Stimulated activated effector memory CD8-positive, alpha-beta T cell treated with anti-CD3 and anti-CD28 coated beads, Interleukin-12 subunit alpha, Interleukin-12 subunit beta, amount 100 ng/mL, for 72 hours (primary cell): ENCODE results near the gene B3GALT5.
"Not testable (repeated sequence)": the region's sequence is repeated elsewhere in the genome, so short reads cannot be mapped to it uniquely, and the experiment has no call there.

Source experiments
- ATAC-seq: fragments of 150-1000 bp; cut with Tn5 transposase; 2 replicates; pipeline ENCODE4 v1.10.0; 2021
- DNase-seq, 2 donors: peaks; one replicate each; pipeline ENCODE4 v3.0.0; 2021 to 2022; ENCODE audit warnings: low spot score in 2 of 2
- H3K27ac Mint-ChIP-seq: one replicate; pipeline ENCODE4 v1.8.0; 2022; ENCODE audit warnings: mild to moderate bottlenecking, mixed read lengths
- H3K36me3 Mint-ChIP-seq: one replicate; pipeline ENCODE4 v1.8.0; 2022; ENCODE audit warnings: mild to moderate bottlenecking, mixed read lengths
- H3K4me1 Mint-ChIP-seq: one replicate; pipeline ENCODE4 v1.8.0; 2022; ENCODE audit warnings: mixed read lengths
- H3K4me3 Mint-ChIP-seq: one replicate; pipeline ENCODE4 v1.8.0; 2022; ENCODE audit warnings: mild to moderate bottlenecking, mixed read lengths
- H3K9me3 Mint-ChIP-seq: one replicate; pipeline ENCODE4 v1.8.0; 2022; ENCODE audit warnings: mixed read lengths

Gene B3GALT5

DNA sequence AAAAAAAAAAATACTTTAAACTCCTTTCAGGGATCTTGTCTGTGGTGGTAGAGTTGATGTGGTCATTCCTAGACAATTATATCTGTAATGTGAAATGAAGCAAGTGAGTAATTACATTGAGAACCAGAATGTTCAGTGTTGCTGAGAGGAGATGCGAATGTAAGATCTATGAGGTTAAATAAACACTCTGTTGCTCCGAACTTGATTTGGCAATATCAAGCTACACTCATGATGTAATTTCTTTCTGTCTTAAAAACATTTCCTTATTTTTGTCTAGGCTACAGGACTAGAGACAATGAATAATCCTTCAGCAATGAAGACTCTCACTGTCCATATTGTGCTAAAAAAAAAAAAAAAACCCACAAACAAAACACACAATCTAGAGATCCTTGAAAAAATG lies 69.1 kb downstream of the B3GALT5 start:
- H3K4me1 Mint-ChIP-seq, result no peaks in the 10 kb centered on the region
- H3K27ac Mint-ChIP-seq, result no peak overlapping the region
- no peak for DNase-seq
- no peak for ATAC-seq
- no peaks in the 10 kb centered on the region for H3K36me3 Mint-ChIP-seq
- no peaks in the 10 kb centered on the region for H3K9me3 Mint-ChIP-seq
- H3K4me3 Mint-ChIP-seq, result no peak overlapping the region

DNA sequence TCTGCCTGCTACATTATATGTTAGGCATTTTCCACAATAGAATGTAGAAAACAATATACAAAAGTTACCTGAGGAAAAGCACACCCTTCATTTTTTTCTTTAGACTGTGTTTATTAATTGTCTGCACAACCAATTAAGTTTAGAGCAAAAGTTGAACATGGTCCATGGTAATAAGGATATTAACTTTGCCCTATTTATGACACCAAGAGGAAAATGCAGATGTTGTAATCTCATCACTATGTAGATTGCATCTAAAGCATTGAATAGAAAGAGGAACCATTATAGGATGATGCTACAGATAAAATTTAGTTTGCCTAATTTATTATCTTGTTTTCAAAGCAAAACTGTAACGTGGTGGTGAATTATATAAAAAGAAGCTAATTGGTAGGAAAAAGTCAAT lies 72.5 kb downstream of the B3GALT5 start:
- ATAC-seq (no peak), DNase-seq (no peak)
- H3K36me3 Mint-ChIP-seq, result no peaks in the 10 kb centered on the region
- H3K4me3 Mint-ChIP-seq, result no peak overlapping the region
- H3K9me3 Mint-ChIP-seq, result no peaks in the 10 kb centered on the region
- no peaks in the 10 kb centered on the region for H3K4me1 Mint-ChIP-seq
- H3K27ac Mint-ChIP-seq, result no peak overlapping the region

DNA sequence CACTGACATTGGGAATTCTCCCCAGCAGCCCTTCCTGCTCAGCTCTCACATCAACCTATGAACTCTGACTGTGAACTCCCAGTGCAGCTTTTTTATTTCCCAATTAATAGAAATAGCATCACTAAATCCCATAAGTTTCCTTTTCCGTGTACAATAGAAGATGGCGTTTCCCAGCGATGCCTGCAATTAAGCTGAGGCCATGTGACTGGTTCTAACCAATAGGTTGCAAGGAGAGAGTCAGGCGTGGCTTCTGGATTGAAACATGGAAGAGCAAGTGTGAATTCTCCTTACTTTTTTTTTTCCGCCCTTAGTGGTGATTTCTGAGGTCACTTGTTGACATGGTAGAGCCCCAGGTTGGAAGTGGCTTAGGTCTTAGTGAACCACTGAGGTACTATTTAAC lies 73.3 kb downstream of the B3GALT5 start:
- no peaks in the 10 kb centered on the region for H3K9me3 Mint-ChIP-seq
- H3K4me3 Mint-ChIP-seq, result no peak overlapping the region
- no peak overlapping the region for H3K27ac Mint-ChIP-seq
- no peaks in the 10 kb centered on the region for H3K36me3 Mint-ChIP-seq
- no peak for ATAC-seq
- no peaks in the 10 kb centered on the region for H3K4me1 Mint-ChIP-seq
- no peak for DNase-seq

DNA sequence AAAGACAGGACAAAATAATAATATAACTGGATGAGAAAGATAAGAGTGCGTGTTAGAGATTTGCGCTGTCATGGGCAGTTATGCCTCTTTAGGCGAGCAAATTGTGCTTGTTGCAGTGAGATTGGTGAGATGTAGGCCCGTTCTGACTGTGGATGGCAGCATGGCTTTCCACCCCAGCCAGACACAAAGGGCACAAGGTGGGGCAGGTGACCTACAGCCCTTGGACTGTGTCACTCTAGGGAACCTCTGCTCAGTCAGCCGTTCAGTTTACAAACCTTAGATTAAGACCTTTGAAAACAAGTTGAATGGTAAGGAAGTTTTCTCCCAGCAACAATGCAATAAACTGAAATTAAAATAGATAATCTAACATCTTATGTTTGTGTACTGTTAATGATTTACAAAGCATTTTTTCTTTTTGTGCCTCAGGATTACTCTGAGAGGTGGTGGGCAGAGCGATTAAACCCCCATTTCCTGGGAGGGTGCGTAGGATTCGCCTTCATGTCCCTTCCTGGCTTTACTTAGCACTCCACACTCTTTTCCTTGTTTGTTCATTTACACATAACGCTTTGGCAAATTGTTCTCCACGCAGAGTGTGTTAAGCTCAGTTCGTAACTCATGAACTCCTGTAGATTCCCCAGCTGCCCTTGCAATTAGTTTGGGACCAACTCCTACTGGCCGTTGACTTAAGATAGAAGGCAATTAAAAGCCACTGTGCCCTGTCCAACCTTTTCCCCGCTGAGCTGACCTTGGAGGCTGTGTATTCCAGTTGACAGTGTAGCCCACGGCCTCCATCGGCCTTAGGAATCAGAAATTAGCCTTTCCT lies 74.1 kb downstream of the B3GALT5 start:
- Mint-ChIP-seq H3K27ac (no peak overlapping the region), H3K36me3 (no peaks in the 10 kb centered on the region), H3K4me1 (no peaks in the 10 kb centered on the region), H3K4me3 (no peak overlapping the region), H3K9me3 (no peaks in the 10 kb centered on the region)
- ATAC-seq, result no peak
- DNase-seq, result no peak

DNA sequence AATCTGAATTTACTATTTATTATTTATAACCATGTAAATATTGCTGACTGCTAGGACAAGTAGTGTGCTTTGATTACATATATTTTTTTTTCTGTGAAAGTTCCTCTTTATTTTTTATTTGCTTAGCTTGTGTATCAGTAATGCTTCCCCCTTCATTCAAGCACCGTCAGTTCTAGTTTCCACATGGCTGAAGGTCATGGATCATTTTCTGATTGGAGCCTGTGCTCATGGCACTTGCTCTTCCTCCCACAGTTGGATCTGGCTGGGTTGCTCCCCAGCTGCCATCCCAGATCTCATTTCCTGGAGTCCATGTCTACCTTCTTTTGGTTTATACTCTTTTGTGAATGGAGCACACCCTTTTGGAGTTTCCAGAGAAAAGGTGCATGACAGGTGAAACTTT lies 75.3 kb downstream of the B3GALT5 start:
- no peak overlapping the region for H3K4me3 Mint-ChIP-seq
- ATAC-seq (no peak), DNase-seq (no peak)
- H3K9me3 Mint-ChIP-seq, result no peaks in the 10 kb centered on the region
- no peak overlapping the region for H3K27ac Mint-ChIP-seq
- no peaks in the 10 kb centered on the region for H3K4me1 Mint-ChIP-seq
- H3K36me3 Mint-ChIP-seq, result no peaks in the 10 kb centered on the region

DNA sequence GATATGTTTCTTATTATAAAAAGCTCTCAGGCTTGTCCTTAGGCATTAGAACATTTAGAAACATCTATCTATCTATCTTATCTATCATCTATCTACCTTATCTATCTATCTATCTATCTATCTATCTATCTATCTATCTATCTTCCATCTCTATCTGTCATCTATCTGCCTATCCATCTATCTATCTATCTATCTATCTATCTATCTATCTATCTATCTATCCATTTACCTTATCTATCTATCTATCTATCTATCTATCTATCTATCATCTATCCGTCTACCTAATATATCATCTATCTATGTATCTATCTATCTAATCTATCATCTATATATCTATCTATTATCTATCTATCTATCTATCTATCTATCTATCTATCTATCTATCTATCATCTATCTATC lies 77.1 kb downstream of the B3GALT5 start:
- not testable (repeated sequence) for DNase-seq, H3K9me3 Mint-ChIP-seq, ATAC-seq, H3K4me3 Mint-ChIP-seq, H3K27ac Mint-ChIP-seq, H3K36me3 Mint-ChIP-seq, H3K4me1 Mint-ChIP-seq

DNA sequence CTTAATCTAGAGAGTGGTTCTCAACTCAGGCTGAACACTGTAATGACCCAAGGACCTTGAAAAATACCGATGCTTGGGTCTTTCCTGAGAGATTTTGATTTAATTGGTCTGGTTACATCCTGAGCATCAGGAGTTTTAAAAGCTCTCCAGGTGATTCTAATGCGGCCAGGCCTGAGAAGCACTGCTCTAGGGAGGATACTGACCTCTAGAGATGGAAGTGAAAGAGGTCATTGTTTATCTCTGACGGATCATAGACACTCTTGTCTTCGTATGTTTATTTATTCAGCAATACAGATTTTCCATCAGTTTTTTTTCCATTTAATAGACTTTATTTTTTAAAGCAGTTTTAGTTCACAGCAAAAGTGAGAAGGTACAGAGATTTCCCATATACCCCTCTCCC lies 77.7 kb downstream of the B3GALT5 start:
- DNase-seq, result no peak
- peaks cover 3% of the 10 kb centered on the region for H3K9me3 Mint-ChIP-seq
- H3K4me3 Mint-ChIP-seq, result no peak overlapping the region
- no peaks in the 10 kb centered on the region for H3K4me1 Mint-ChIP-seq
- H3K36me3 Mint-ChIP-seq, result no peaks in the 10 kb centered on the region
- H3K27ac Mint-ChIP-seq, result no peak overlapping the region
- ATAC-seq, result no peak

DNA sequence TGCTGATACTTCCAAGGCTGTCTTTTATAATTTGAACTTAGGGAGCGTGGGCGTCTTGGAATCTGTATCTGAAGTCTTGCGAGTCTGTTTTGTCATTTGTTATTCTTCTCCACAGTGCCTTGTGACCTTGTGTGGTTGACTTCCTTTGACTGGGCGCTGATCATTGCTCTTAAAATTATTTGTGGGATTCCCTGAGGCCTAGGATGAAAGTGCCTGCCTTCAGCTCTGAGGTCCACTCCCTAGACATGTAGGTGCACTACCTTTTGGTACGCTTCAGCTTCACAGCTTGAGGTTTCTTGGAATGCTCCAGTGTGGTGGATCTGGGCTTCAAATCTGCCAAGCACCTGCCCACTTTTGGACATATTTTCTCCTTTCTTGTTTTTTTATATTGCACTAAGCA lies 82.0 kb downstream of the B3GALT5 start:
- peaks cover 3% of the 10 kb centered on the region for H3K9me3 Mint-ChIP-seq
- ATAC-seq (no peak), DNase-seq (no peak)
- no peak overlapping the region for H3K27ac Mint-ChIP-seq
- H3K4me1 Mint-ChIP-seq, result no peaks in the 10 kb centered on the region
- no peaks in the 10 kb centered on the region for H3K36me3 Mint-ChIP-seq
- no peak overlapping the region for H3K4me3 Mint-ChIP-seq

DNA sequence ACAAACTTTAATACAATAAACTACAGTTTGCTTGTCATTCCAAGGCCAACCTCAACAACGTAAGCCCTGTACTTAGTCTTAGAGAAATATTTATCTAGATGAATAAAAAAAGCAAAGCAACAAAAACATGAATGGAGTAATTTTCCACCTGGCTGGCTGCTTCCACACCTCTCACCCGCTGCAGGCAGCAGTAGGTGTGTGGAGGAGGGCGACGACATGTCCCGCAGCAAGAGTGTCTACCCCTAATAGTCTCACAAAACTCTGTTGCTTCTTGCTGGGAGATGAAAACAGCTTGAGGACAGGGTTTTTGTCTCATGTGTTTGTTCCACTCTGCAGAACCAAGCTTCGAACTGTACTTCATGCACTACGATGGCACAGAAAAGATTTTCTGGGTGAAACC lies 83.5 kb downstream of the B3GALT5 start:
- no peak for ATAC-seq
- Mint-ChIP-seq H3K9me3 (peaks cover 3% of the 10 kb centered on the region), H3K4me3 (no peak overlapping the region), H3K27ac (no peak overlapping the region), H3K4me1 (no peaks in the 10 kb centered on the region), H3K36me3 (no peaks in the 10 kb centered on the region)
- no peak for DNase-seq

DNA sequence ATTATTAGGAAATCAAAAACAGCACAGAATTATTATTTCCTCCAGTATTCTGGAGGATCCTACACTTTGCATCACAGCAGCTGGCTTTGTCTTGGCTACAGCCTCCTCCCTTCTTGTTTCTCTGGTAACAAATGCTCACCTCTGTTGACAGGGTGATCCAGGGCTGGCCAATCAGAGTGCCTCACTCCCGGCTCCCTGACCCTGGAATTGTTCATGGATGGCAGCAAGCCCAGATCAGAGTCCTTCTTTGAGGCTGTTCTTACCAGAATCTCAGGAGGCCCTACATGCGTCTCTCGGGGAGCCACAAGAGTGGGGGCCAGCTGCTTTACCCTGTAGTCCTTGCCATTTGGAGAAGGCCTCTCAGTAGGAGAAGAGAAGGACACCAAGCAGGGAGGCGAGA lies 83.9 kb downstream of the B3GALT5 start:
- no peak overlapping the region for H3K4me3 Mint-ChIP-seq
- no peak overlapping the region for H3K27ac Mint-ChIP-seq
- peaks cover 3% of the 10 kb centered on the region for H3K9me3 Mint-ChIP-seq
- ATAC-seq, result no peak
- H3K4me1 Mint-ChIP-seq, result no peaks in the 10 kb centered on the region
- no peaks in the 10 kb centered on the region for H3K36me3 Mint-ChIP-seq
- no peak for DNase-seq

DNA sequence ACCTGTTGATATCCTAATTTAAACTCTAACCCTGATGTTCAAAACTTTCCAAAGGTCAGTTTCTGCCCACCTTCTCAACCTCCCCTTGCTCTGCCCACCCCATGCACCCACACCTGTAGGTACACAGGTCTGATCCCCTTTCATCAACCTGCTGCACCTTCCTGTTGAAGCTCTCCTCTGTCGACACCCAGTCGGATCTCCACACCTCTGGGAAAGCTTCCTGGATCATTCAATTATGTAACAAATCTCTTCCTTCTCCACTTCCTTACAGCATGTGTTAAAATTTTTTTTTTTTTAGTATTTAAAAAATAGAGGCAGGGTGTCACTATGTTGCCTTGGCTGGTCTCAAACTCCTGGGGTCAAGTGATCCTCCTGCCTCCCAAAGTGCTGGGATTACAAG lies 87.6 kb downstream of the B3GALT5 start:
- ATAC-seq (no peak), DNase-seq (no peak)
- H3K36me3 Mint-ChIP-seq, result no peaks in the 10 kb centered on the region
- no peaks in the 10 kb centered on the region for H3K4me1 Mint-ChIP-seq
- no peak overlapping the region for H3K27ac Mint-ChIP-seq
- no peaks in the 10 kb centered on the region for H3K9me3 Mint-ChIP-seq
- no peak overlapping the region for H3K4me3 Mint-ChIP-seq

DNA sequence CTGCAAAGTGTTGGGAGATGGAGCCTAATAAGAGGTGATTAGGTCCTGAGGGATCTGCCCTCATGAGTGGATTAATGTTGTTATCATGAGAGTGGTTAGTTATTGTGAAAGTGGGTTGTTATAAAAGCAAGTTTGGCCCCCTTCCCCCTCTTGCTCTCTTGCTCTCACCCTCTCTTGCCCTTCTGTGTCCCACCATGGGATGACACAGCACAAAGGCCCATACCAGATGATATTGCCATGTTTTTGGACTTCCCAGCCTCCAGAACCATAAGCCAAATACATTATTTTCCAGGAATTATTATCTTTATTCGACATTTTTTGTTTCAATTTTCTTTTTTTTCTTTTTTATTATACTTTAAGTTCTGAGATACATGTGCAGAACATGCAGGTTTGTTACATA lies 90.8 kb downstream of the B3GALT5 start:
- Mint-ChIP-seq H3K4me3 (no peak overlapping the region), H3K4me1 (no peaks in the 10 kb centered on the region), H3K27ac (no peak overlapping the region), H3K36me3 (no peaks in the 10 kb centered on the region), H3K9me3 (no peaks in the 10 kb centered on the region)
- DNase-seq (no peak), ATAC-seq (no peak)

DNA sequence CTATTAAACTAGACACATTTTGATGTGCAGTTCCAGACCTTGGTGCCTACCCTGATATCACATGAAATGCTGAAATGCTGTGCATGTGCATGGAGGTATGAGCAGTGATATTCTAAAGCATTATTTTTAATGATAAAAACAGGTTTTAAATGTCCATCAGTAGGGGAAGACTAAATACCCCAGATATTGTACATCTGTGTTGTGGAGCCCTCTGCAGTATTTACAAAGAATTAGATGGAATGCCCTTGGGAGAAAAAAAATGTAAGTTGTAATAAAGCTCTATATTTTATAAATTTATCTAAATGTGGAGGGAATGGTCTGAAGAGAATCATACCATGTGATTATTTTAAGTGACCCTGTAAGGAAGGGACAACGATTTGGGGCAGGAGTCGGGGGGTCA lies 93.1 kb downstream of the B3GALT5 start:
- no peak for ATAC-seq
- no peak overlapping the region for H3K4me3 Mint-ChIP-seq
- no peaks in the 10 kb centered on the region for H3K9me3 Mint-ChIP-seq
- no peaks in the 10 kb centered on the region for H3K4me1 Mint-ChIP-seq
- DNase-seq, result no peak
- H3K27ac Mint-ChIP-seq, result no peak overlapping the region
- no peaks in the 10 kb centered on the region for H3K36me3 Mint-ChIP-seq

DNA sequence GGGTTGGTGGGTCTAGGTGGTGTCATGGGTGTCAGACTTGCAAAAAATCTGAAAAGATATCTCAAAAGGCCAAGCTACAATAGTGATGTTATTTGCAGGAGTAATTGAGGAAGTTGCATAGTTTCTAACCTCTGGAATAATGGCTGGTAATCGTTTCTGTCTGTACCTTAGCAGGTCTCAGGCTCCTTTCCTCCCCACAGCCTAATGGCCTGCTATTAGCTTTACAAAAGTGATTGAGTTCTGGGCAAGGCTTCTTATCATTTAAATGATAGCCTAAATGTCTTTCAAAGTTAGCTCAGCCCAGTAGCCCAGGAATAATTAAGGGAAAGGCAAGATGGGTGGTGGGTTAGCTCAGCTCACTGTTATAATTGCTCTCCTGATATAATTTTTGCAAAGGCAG lies 94.6 kb downstream of the B3GALT5 start:
- H3K4me3 Mint-ChIP-seq, result no peak overlapping the region
- DNase-seq (no peak), ATAC-seq (no peak)
- H3K36me3 Mint-ChIP-seq, result no peaks in the 10 kb centered on the region
- H3K9me3 Mint-ChIP-seq, result no peaks in the 10 kb centered on the region
- no peak overlapping the region for H3K27ac Mint-ChIP-seq
- H3K4me1 Mint-ChIP-seq, result no peaks in the 10 kb centered on the region

DNA sequence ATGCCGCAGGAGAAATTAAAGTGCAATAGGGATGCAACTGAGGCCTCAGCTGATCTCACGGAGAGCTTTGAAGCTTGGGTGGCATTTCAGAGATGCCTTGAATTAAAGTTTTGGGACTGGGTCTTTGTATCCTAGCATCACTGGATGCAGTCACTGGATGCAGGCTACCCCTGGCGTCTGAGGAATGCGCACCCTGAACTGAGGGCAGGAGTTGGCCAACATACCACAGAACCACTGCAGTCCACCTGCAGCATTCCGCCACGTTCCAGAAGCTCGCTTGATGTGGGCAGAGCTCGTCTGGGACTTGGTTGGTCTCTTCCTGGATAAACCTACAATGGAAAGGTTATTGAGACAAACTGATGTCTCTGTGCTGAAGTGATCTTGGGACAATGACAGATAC lies 98.1 kb downstream of the B3GALT5 start:
- Mint-ChIP-seq H3K27ac (no peak overlapping the region), H3K4me1 (no peaks in the 10 kb centered on the region), H3K9me3 (no peaks in the 10 kb centered on the region), H3K4me3 (no peak overlapping the region), H3K36me3 (no peaks in the 10 kb centered on the region)
- DNase-seq, result no peak
- ATAC-seq, result no peak

DNA sequence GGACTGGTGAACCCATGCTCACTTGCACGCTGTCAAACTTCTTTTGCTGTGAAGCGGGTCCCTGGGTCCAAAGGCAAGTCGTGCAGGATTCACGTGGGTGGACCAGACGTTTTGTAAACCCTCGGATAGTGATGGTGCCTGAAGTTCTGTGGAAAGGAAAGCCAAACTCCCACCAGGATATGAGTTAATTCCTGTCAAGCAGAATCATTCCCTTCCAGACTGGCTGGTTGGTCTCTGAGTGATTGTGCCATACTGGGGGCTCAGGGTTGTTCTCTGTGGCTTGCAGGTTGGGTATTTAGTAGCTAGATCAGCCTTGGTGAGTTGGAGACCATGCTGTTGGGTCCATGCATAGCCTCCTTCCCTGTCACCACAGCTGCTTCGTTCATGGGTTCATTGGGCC lies 99.5 kb downstream of the B3GALT5 start:
- H3K4me1 Mint-ChIP-seq, result no peaks in the 10 kb centered on the region
- H3K27ac Mint-ChIP-seq, result no peak overlapping the region
- no peak overlapping the region for H3K4me3 Mint-ChIP-seq
- no peak for ATAC-seq
- no peak for DNase-seq
- H3K9me3 Mint-ChIP-seq, result no peaks in the 10 kb centered on the region
- H3K36me3 Mint-ChIP-seq, result no peaks in the 10 kb centered on the region

DNA sequence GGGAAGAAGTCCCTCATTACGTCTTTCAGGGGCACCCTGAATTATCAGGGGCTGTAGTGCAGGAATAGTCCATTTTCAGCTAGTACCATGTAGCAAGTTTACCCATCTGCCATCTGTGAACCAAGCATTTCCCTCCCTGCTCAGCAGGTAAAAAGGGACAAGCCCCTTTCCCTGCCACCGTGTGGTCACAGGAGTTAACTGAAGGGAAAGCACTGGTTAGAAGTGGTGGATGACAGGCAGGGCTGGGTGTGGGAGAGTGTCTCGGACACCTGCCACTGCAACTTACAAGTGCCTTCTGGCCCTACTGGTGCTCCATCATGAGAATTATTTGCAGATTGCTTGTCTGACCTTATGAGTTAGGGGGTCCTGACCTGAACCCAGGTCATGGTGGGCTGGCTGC lies 100.2 kb downstream of the B3GALT5 start:
- DNase-seq (no peak), ATAC-seq (no peak)
- H3K4me3 Mint-ChIP-seq, result no peak overlapping the region
- no peaks in the 10 kb centered on the region for H3K36me3 Mint-ChIP-seq
- no peaks in the 10 kb centered on the region for H3K4me1 Mint-ChIP-seq
- H3K9me3 Mint-ChIP-seq, result no peaks in the 10 kb centered on the region
- no peak overlapping the region for H3K27ac Mint-ChIP-seq
